Measurements from ENCODE around the gene PGAP3. TPM values are rescaled to one million over a fixed set of nuclear protein-coding genes. Genes with fewer than 3 reads are reported as not detected.

Gene PGAP3
- total and polyA plus RNA-seq, 2 of the 4 experiments (the other 2 are of a cell fraction) = 4.3 to 9.8 TPM

GRCh38 chr17:39632153-39632941 lies 55.5 kb downstream of the PGAP3 start:
- Histone ChIP-seq H3K36me3 (ENCODE audit: control insufficient read depth, insufficient read depth, low read length) (no peaks in the 10 kb centered on the region), H3K4ac (ENCODE audit: low read depth, low read length) (no peak overlapping the region), H3K9me3 (ENCODE audit: control insufficient read depth, insufficient read depth, low read length) (no peaks in the 10 kb centered on the region), H2BK5ac (ENCODE audit: low read depth, low read length, poor library complexity, severe bottlenecking) (no peak overlapping the region), H4K5ac (ENCODE audit: low read depth, low read length) (no peak overlapping the region), H3K79me1 (ENCODE audit: low read depth in 1 of 2, low read length in 2 of 2) (peaks cover 3 to 11% of the 10 kb centered on the region in 2 experiments), H3K4me2 (ENCODE audit: low read depth, low read length) (no peak overlapping the region), H3K23ac (ENCODE audit: low read depth, low read length) (no peak overlapping the region), H2BK20ac (ENCODE audit: low read depth, low read length) (no peak overlapping the region), H3K9ac (ENCODE audit: low read depth, low read length) (no peak overlapping the region), H3K18ac (ENCODE audit: low read depth, low read length) (no peak overlapping the region), H4K20me1 (ENCODE audit: insufficient read depth, low read length) (no peaks in the 10 kb centered on the region), H3K4me3 (ENCODE audit: insufficient read depth, low read depth, low read length) (no peak overlapping the region), H3K27me3 (ENCODE audit: control insufficient read depth, insufficient read depth, low read length) (peaks cover 52% of the 10 kb centered on the region), H3K4me1 (ENCODE audit: control insufficient read depth, insufficient read depth, low read length) (peaks cover 7% of the 10 kb centered on the region), H3K9me1 (ENCODE audit: insufficient read depth, low read length) (peaks cover 10% of the 10 kb centered on the region; the same call in 1 of the 2 replicates), H2BK120ac (ENCODE audit: low read depth, low read length) (no peak overlapping the region), H4K91ac (ENCODE audit: insufficient read depth, low read depth, low read length) (no peak overlapping the region), H3K56ac (ENCODE audit: extremely low read depth, insufficient read depth, low read length) (no peak overlapping the region), H2BK15ac (ENCODE audit: low read depth, low read length) (no peak overlapping the region), H4K8ac (ENCODE audit: low read depth in 2 of 2, low read length in 2 of 2) (no peak overlapping the region), H2AK9ac (replicated peaks; ENCODE audit: low read depth, low read length, poor library complexity) (no peak overlapping the region), H3K14ac (replicated peaks; ENCODE audit: low read depth, low read length) (no peak overlapping the region), H2AK5ac (ENCODE audit: low read depth, low read length) (no peak overlapping the region), H3K27ac (ENCODE audit: insufficient read depth, low read length) (no peak overlapping the region), H2AFZ (replicated peaks; ENCODE audit: low read length, poor library complexity) (no peak overlapping the region)
- intact Hi-C loops (cut with micrococcal nuclease) = no loop called here
- ATAC-seq (ENCODE audit: low read depth) (no peak), DNase-seq (no peak)
- BruUV-seq (replicated peaks) = no TSS peak
- POLR2A ChIA-PET (ENCODE audit: unreplicated experiment) = no interaction called here
- TF ChIP-seq CEBPB (IDR thresholded peaks at IDR 0.05; ENCODE audit: low read depth, low read length) (no peak), SMC3 (IDR thresholded peaks at IDR 0.05; ENCODE audit: low read depth, low read length) (no peak), NFE2L2 (IDR thresholded peaks at IDR 0.05; ENCODE audit: low read depth, low read length) (no peak), MAFK (IDR thresholded peaks at IDR 0.05; ENCODE audit: low read depth, low read length) (no peak), MXI1 (IDR thresholded peaks at IDR 0.05; ENCODE audit: borderline replicate concordance, low read depth, low read length) (no peak), RCOR1 (IDR thresholded peaks at IDR 0.05; ENCODE audit: insufficient replicate concordance, low read length) (no peak), CHD1 (IDR thresholded peaks at IDR 0.05; ENCODE audit: low read depth, low read length) (no peak), RFX5 (IDR thresholded peaks at IDR 0.05; ENCODE audit: low read depth, low read length) (no peak)
- CTCF ChIA-PET = interaction anchor here (2.4 to 2.5 kb wide), 2 partner anchors 9 to 11 kb away, joined by 8 to 9 read pairs; no protein-coding TSS in a partner anchor
- in situ Hi-C loops (cut with MboI; ENCODE audit: low sequenced_read_pairs) = no loop called here
- dilution Hi-C loops (cut with HindIII; ENCODE audit: low sequenced_read_pairs, unreplicated experiment) = no loop called here
- WGBS, 2 experiments (ENCODE audit: extremely low coverage in 2 of 2, insufficient read length in 1 of 2) = 69% methylated on average over 2 of the region's 13 CpGs; no CpG with 5 or more reads in 1 of the 2 experiments

Data from IMR-90 (cell line).